Measurements from ENCODE around the gene ECT2. TPM values are rescaled to one million over a fixed set of nuclear protein-coding genes. Genes with fewer than 3 reads are reported as not detected.

The ECT2 gene
- total and polyA plus RNA-seq, 2 of the 8 experiments (the other 6 are each of a cell fraction or from before 2014, with no cell fraction given): 19.5 to 88.7 TPM

GRCh38 chr3:172766241-172766640 lies 15.7 kb downstream of the ECT2 start:
- Histone ChIP-seq H2AK5ac (ENCODE audit: low read depth, low read length) (no peak overlapping the region), H4K8ac (ENCODE audit: extremely low read depth, insufficient read depth, low read length) (no peak overlapping the region), H3K4me2 (ENCODE audit: insufficient read depth in 1 of 2, low read depth in 2 of 2, low read length in 2 of 2) (no peak overlapping the region), H2BK15ac (ENCODE audit: low read length) (no peak overlapping the region), H3K4ac (replicated peaks; ENCODE audit: insufficient read length, low read depth, low read length) (no peak overlapping the region), H3K23ac (ENCODE audit: insufficient read length) (no peak overlapping the region), H3K27ac (ENCODE audit: low read depth, low read length) (no peak overlapping the region), H3K14ac (ENCODE audit: insufficient read length) (no peak overlapping the region), H2BK20ac (ENCODE audit: low read length) (no peak overlapping the region), H2BK12ac (ENCODE audit: low read depth, low read length) (no peak overlapping the region), H2BK5ac (ENCODE audit: low read depth, low read length) (no peak overlapping the region), H3K18ac (ENCODE audit: extremely low read depth, low read length) (no peak overlapping the region), H3K4me1 (replicated peaks in 1 of 4; ENCODE audit: control insufficient read depth in 3 of 4, insufficient read depth in 4 of 4, low read length in 3 of 4) (no peaks in the 10 kb centered on the region), H3K56ac (replicated peaks; ENCODE audit: insufficient read length, low read depth, low read length) (no peak overlapping the region), H3K4me3 (ENCODE audit: extremely low read depth in 1 of 4, insufficient read depth in 2 of 4, low read depth in 3 of 4, low read length in 4 of 4) (no peak overlapping the region), H3K79me2 (ENCODE audit: control insufficient read depth in 1 of 2, insufficient read depth in 2 of 2, low read length in 2 of 2) (no peaks in the 10 kb centered on the region), H3K23me2 (ENCODE audit: low read depth, low read length) (no peaks in the 10 kb centered on the region), H3K9ac (replicated peaks in 1 of 4; ENCODE audit: extremely low read depth in 1 of 4, low read depth in 3 of 4, low read length in 3 of 4) (no peak overlapping the region), H3K27me3 (replicated peaks in 1 of 4; ENCODE audit: control insufficient read depth in 3 of 4, extremely low read depth in 1 of 4, insufficient read depth in 3 of 4, low read length in 3 of 4) (no peaks in the 10 kb centered on the region), H3K79me1 (ENCODE audit: low read depth, low read length) (no peaks in the 10 kb centered on the region), H4K5ac (ENCODE audit: insufficient read length, low read depth, low read length) (no peak overlapping the region), H2BK120ac (replicated peaks; ENCODE audit: low read depth, low read length) (no peak overlapping the region), H3K9me3 (ENCODE audit: insufficient read depth in 2 of 2, low read depth in 1 of 2, low read length in 1 of 2) (no peaks in the 10 kb centered on the region), H3K36me3 (ENCODE audit: control insufficient read depth in 2 of 4, insufficient read depth in 4 of 4, low read length in 3 of 4) (peaks cover 13 to 95% (median 66%) of the 10 kb centered on the region in 4 experiments), H4K91ac (replicated peaks; ENCODE audit: insufficient read length, low read length) (no peak overlapping the region), H2AFZ (ENCODE audit: low read length) (no peak overlapping the region), H4K20me1 (replicated peaks in 1 of 2; ENCODE audit: control insufficient read depth in 1 of 2, insufficient read depth in 2 of 2, low read length in 2 of 2) (no peaks in the 10 kb centered on the region)
- ChIA-PET CTCF (ENCODE audit: partially characterized antibody) (interaction anchor here (1.4 kb wide), 1 partner anchor 93 kb away, joined by 3 read pairs; no protein-coding TSS in a partner anchor), POLR2A (ENCODE audit: partially characterized antibody) (no interaction called here)
- WGBS, 2 experiments (ENCODE audit: extremely low coverage in 1 of 2, insufficient coverage in 1 of 2, insufficient read length in 1 of 2, insufficient replicate concordance in 2 of 2, low coverage in 1 of 2, low lambda C conversion rate in 2 of 2, missing lambda C conversion rate in 1 of 2): 100% methylated on average over 2 of the region's 2 CpGs; no CpG with 5 or more reads in 1 of the 2 experiments
- FAIRE-seq: no peak
- DNase-seq (ENCODE audit: low read depth in 1 of 2, low spot score in 2 of 2): no peak
- TF ChIP-seq POLR2AphosphoS5 (IDR thresholded peaks at IDR 0.05; ENCODE audit: low read depth, low read length): no peak
- no peak for TF ChIP-seq SIRT6 (IDR thresholded peaks at IDR 0.05; ENCODE audit: low read length)
- no peak for TF ChIP-seq KDM1A (IDR thresholded peaks at IDR 0.05; ENCODE audit: borderline replicate concordance, low read length)
- TF ChIP-seq RAD21 (IDR thresholded peaks at IDR 0.05 in 1 of 2, conservative IDR thresholded peaks at IDR 0.05 in 1 of 2; ENCODE audit: low read depth in 2 of 2, low read length in 2 of 2): no peak
- no peak for TF ChIP-seq RNF2 (IDR thresholded peaks at IDR 0.05; ENCODE audit: borderline replicate concordance, low read depth, low read length, missing control alignments, poor library complexity, severe bottlenecking)
- TF ChIP-seq SP4 (IDR thresholded peaks at IDR 0.05; ENCODE audit: low read length): no peak
- no peak for TF ChIP-seq SRF (IDR thresholded peaks at IDR 0.05; ENCODE audit: low read depth, low read length)
- no peak for TF ChIP-seq JUND (IDR thresholded peaks at IDR 0.05; ENCODE audit: low read length)
- no peak for TF ChIP-seq USF2 (IDR thresholded peaks at IDR 0.05; ENCODE audit: low read length)
- no peak for TF ChIP-seq ASH2L (IDR thresholded peaks at IDR 0.05; ENCODE audit: low read length)
- TF ChIP-seq BACH1 (IDR thresholded peaks at IDR 0.05; ENCODE audit: low read length): no peak
- no peak for TF ChIP-seq CHD2 (IDR thresholded peaks at IDR 0.05; ENCODE audit: low read length)
- TF ChIP-seq NANOG (IDR thresholded peaks at IDR 0.05; ENCODE audit: insufficient read depth, low read depth, low read length, poor library complexity, severe bottlenecking): no peak
- TF ChIP-seq SAP30 (IDR thresholded peaks at IDR 0.05; ENCODE audit: insufficient read depth, insufficient replicate concordance, low read length): no peak
